GM23248 (cell line): ENCODE data around the gene TRAM2. TPM values are rescaled to one million over a fixed set of nuclear protein-coding genes. Genes with fewer than 3 reads are reported as not detected.

Experiments used
- DNase-seq: peaks from one replicate; pipeline ENCODE4 v3.0.0-alpha.2; 2015
- H2AFZ ChIP-seq: fragments of 200-600 bp; sonication (generic); 2 replicates; pipeline ENCODE4 v1.6.1; 2016; ENCODE audit warnings: antibody characterized with exemption
- H3F3A ChIP-seq: fragments of 200-600 bp; sonication (generic); 2 replicates; pipeline ENCODE4 v1.6.1; 2016; ENCODE audit warnings: mild to moderate bottlenecking, antibody characterized with exemption, mixed run types; ENCODE audit not compliant: insufficient read depth
- H3K27ac ChIP-seq: fragments of 200-600 bp; sonication (generic); 2 replicates; pipeline ENCODE4 v1.5.1; 2016; ENCODE audit warnings: mild to moderate bottlenecking
- H3K27me3 ChIP-seq: fragments of 200-600 bp; sonication (generic); replicated peaks from 2 replicates; pipeline ENCODE4 v1.6.1; 2016; ENCODE audit warnings: mild to moderate bottlenecking; ENCODE audit not compliant: insufficient read depth
- H3K36me3 ChIP-seq: fragments of 200-600 bp; sonication (generic); 2 replicates; pipeline ENCODE4 v1.6.1; 2016; ENCODE audit warnings: low read depth, mild to moderate bottlenecking
- H3K4me1 ChIP-seq: fragments of 200-600 bp; sonication (generic); 2 replicates; pipeline ENCODE4 v1.6.1; 2016; ENCODE audit warnings: mild to moderate bottlenecking; ENCODE audit not compliant: insufficient read depth
- H3K4me2 ChIP-seq: fragments of 200-600 bp; sonication (generic); one replicate; pipeline ENCODE4 v1.6.1; 2016; ENCODE audit warnings: mild to moderate bottlenecking; ENCODE audit not compliant: unreplicated experiment
- H3K4me3 ChIP-seq: fragments of 200-600 bp; sonication (generic); 2 replicates; pipeline ENCODE4 v1.5.1; 2016; ENCODE audit warnings: mild to moderate bottlenecking
- H3K79me2 ChIP-seq: fragments of 200-600 bp; sonication (generic); 2 replicates; pipeline ENCODE4 v1.6.1; 2016; ENCODE audit warnings: mild to moderate bottlenecking; ENCODE audit not compliant: insufficient read depth
- H3K9ac ChIP-seq: fragments of 200-600 bp; sonication (generic); 2 replicates; pipeline ENCODE4 v1.6.1; 2016; ENCODE audit warnings: mild to moderate bottlenecking
- H3K9me2 ChIP-seq: fragments of 200-600 bp; sonication (generic); 2 replicates; pipeline ENCODE4 v1.6.1; 2016; ENCODE audit warnings: mixed run types, mild to moderate bottlenecking, moderate library complexity; ENCODE audit not compliant: insufficient read depth
- H3K9me3 ChIP-seq: fragments of 200-600 bp; sonication (generic); one replicate; pipeline ENCODE4 v1.6.1; 2017; ENCODE audit warnings: low read depth
- H4K20me1 ChIP-seq: fragments of 200-600 bp; sonication (generic); 2 replicates; pipeline ENCODE4 v1.6.0; 2016; ENCODE audit not compliant: insufficient read depth
- EZH2 ChIP-seq: fragments of 200-600 bp; sonication (generic); IDR thresholded peaks from 2 replicates; pipeline ENCODE4 v1.6.1; 2018; ENCODE audit warnings: antibody characterized with exemption, mild to moderate bottlenecking; ENCODE audit not compliant: insufficient read depth, poor library complexity, severe bottlenecking
- EZH2phosphoT487 ChIP-seq: fragments of 200-600 bp; sonication (generic); IDR thresholded peaks from 2 replicates; pipeline ENCODE4 v1.6.1; 2018; ENCODE audit warnings: antibody characterized with exemption, moderate library complexity, mild to moderate bottlenecking, low read depth; ENCODE audit not compliant: insufficient read depth
- WGBS, 2 experiments: methylation state at CpG; one replicate each; pipeline ENCODE4 v1.1.6; 2015 to 2017; ENCODE audit warnings: low lambda C conversion rate in 2 of 2, low coverage in 1 of 2; ENCODE audit errors: missing lambda C conversion rate in 2 of 2; 5-methylcytosine and 5-hydroxymethylcytosine counted together
- in situ Hi-C: fragments of 300-500 bp; cut with MboI; formaldehyde crosslinking; loops from 2 replicates; pipeline ENCODE4 v1.15.0; 2020
- polyA plus RNA-seq: library from polyadenylated mRNA; unstranded; fragments of >200 nt; fragmentation: Nextera tagmentation; extraction: Ambion mirVana; gene quantifications from 2 replicates; pipeline ENCODE4 v1.2.1, GENCODE V29; 2016
- total RNA-seq: library from RNA; depleted of rRNA; stranded (reverse); fragments of >200 nt; shearing (Covaris generic); gene quantifications from 2 replicates; pipeline ENCODE4 v1.2.3, GENCODE V29; 2014

TRAM2 gene
- total and polyA plus RNA-seq, 2 experiments from 2014 or later: 141 to 174 TPM

DNA sequence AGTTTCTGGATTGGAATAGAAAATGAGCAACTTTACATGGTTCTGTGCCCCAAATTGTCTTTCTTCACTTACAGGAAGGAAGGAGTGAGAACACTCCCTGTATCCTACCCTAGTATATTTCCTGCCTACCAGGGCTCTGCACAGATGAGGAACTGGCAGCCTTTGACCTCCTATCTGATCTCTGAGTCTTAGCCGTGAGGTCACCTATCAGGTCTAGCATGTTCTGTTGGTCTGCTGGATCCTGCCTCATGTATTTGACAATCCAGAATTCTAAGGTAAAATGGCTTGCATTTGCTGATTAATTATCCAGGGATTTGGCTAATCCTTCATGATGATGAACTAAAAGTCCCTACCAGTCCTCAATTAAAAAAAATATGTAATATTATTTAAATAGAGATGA lies 35.0 kb upstream of the TRAM2 start:
- Histone ChIP-seq H3F3A (peaks cover 31% of the 10 kb centered on the region), H3K36me3 (no peaks in the 10 kb centered on the region), H3K27me3 (no peaks in the 10 kb centered on the region), H3K4me1 (peaks cover 45% of the 10 kb centered on the region), H3K9me3 (no peaks in the 10 kb centered on the region), H3K79me2 (no peaks in the 10 kb centered on the region), H3K4me2 (no peak overlapping the region), H3K9me2 (no peaks in the 10 kb centered on the region), H4K20me1 (no peaks in the 10 kb centered on the region), H3K9ac (no peak overlapping the region), H3K4me3 (no peak overlapping the region), H3K27ac (peak overlapping the region; percentile 48), H2AFZ (no peak overlapping the region)
- in situ Hi-C loops: no loop called here
- DNase-seq: no peak
- TF ChIP-seq EZH2 (no peak), EZH2phosphoT487 (no peak)
- 96 to 100% methylated on average over 1 of the region's 1 CpG for WGBS, 2 experiments

GRCh38 chr6:52610745-52611355 lies 34.0 kb upstream of the TRAM2 start:
- H3K36me3 ChIP-seq: no peaks in the 10 kb centered on the region
- no peak overlapping the region for H3K9ac ChIP-seq
- WGBS, 2 experiments: 55 to 63% methylated on average over 5 of the region's 5 CpGs
- no peaks in the 10 kb centered on the region for H3K27me3 ChIP-seq
- in situ Hi-C loops: no loop called here
- H3K4me3 ChIP-seq: no peak overlapping the region
- peaks cover 35% of the 10 kb centered on the region for H3K4me1 ChIP-seq
- H3F3A ChIP-seq: peaks cover 31% of the 10 kb centered on the region
- no peaks in the 10 kb centered on the region for H3K9me2 ChIP-seq
- no peaks in the 10 kb centered on the region for H3K79me2 ChIP-seq
- no peaks in the 10 kb centered on the region for H4K20me1 ChIP-seq
- TF ChIP-seq EZH2: no peak
- TF ChIP-seq EZH2phosphoT487: no peak
- H2AFZ ChIP-seq: no peak overlapping the region
- peak; percentile 80 for DNase-seq
- peak overlapping the region; percentile 37 for H3K27ac ChIP-seq
- H3K9me3 ChIP-seq: no peaks in the 10 kb centered on the region
- peak overlapping the region; percentile 56 for H3K4me2 ChIP-seq

- Histone ChIP-seq H3K9ac (no peak overlapping the region), H3K79me2 (no peaks in the 10 kb centered on the region), H3K4me2 (no peak overlapping the region), H3K27me3 (no peaks in the 10 kb centered on the region), H3K9me2 (no peaks in the 10 kb centered on the region), H3K36me3 (no peaks in the 10 kb centered on the region), H2AFZ (no peak overlapping the region), H3K4me3 (no peak overlapping the region), H3K4me1 (peaks cover 33% of the 10 kb centered on the region), H3K27ac (no peak overlapping the region), H3K9me3 (no peaks in the 10 kb centered on the region), H3F3A (peaks cover 31% of the 10 kb centered on the region), H4K20me1 (no peaks in the 10 kb centered on the region)
- WGBS, 2 experiments: 76 to 78% methylated on average over 3 of the region's 3 CpGs
- no peak for DNase-seq
- TF ChIP-seq EZH2 (no peak), EZH2phosphoT487 (no peak)
- in situ Hi-C loops: no loop called here
Measured at GRCh38 chr6:52610011-52610410, 33.2 kb upstream of the TRAM2 start.

- in situ Hi-C loops: no loop called here
- no peaks in the 10 kb centered on the region for H3K27me3 ChIP-seq
- H3F3A ChIP-seq: peaks cover 28% of the 10 kb centered on the region
- no peak for DNase-seq
- no peak overlapping the region for H3K4me2 ChIP-seq
- no peak for TF ChIP-seq EZH2phosphoT487
- no peak for TF ChIP-seq EZH2
- no peaks in the 10 kb centered on the region for H3K9me3 ChIP-seq
- no peaks in the 10 kb centered on the region for H3K79me2 ChIP-seq
- H4K20me1 ChIP-seq: no peaks in the 10 kb centered on the region
- no peak overlapping the region for H3K9ac ChIP-seq
- WGBS, 2 experiments: 86 to 98% methylated on average over 4 to 5 of the region's 5 CpGs
- H3K36me3 ChIP-seq: no peaks in the 10 kb centered on the region
- H3K4me1 ChIP-seq: peaks cover 28% of the 10 kb centered on the region
- H3K27ac ChIP-seq: no peak overlapping the region
- H3K4me3 ChIP-seq: no peak overlapping the region
- H3K9me2 ChIP-seq: no peaks in the 10 kb centered on the region
- no peak overlapping the region for H2AFZ ChIP-seq
Measured at GRCh38 chr6:52605610-52606185, 28.8 kb upstream of the TRAM2 start.
